Bronchial epithelial cell (primary cell): ENCODE results near the gene WSCD1. TPM values are rescaled to one million over a fixed set of nuclear protein-coding genes. Genes with fewer than 3 reads are reported as not detected.

ENCODE experiments used
- DNase-seq: peaks from one replicate; pipeline ENCODE4 v3.0.0-alpha.2; 2010; ENCODE audit warnings: low read depth
- FAIRE-seq: peaks from 2 replicates; lab custom pipeline; 2011; peaks lifted over from hg19 to GRCh38; lab: Jason Lieb, UNC
- H3K27me3 ChIP-seq: 2 replicates; pipeline ENCODE4 v1.5.1; 2011; ENCODE audit warnings: low read length; ENCODE audit not compliant: control insufficient read depth, insufficient read depth
- H3K36me3 ChIP-seq: 2 replicates; pipeline ENCODE4 v1.5.1; 2011; ENCODE audit warnings: low read length; ENCODE audit not compliant: control insufficient read depth, insufficient read depth
- H3K4me3 ChIP-seq: 2 replicates; pipeline ENCODE4 v1.5.1; 2011; ENCODE audit warnings: mild to moderate bottlenecking, low read depth, low read length, control low read depth
- total RNA-seq: library from RNA; depleted of rRNA; stranded (reverse); fragments of >200 nt; gene quantifications from 2 replicates; pipeline ENCODE4 v1.2.1, GENCODE V29; 2014
- TF ChIP-seq, protein P1 (sequence below): IDR thresholded peaks from 2 replicates; pipeline ENCODE4 v1.5.1; 2011; ENCODE audit warnings: mild to moderate bottlenecking, moderate library complexity, low read length, control low read depth, inconsistent platforms; ENCODE audit not compliant: insufficient read depth, severe bottlenecking

Gene WSCD1
- total RNA-seq, 1 donor from 2014 or later, result 0.26 TPM

GRCh38 chr17:6090253-6090652 is 20.1 kb downstream of the WSCD1 start:
- Histone ChIP-seq H3K27me3 (no peaks in the 10 kb centered on the region), H3K4me3 (no peak overlapping the region), H3K36me3 (no peaks in the 10 kb centered on the region)
- TF ChIP-seq, protein P1, sequence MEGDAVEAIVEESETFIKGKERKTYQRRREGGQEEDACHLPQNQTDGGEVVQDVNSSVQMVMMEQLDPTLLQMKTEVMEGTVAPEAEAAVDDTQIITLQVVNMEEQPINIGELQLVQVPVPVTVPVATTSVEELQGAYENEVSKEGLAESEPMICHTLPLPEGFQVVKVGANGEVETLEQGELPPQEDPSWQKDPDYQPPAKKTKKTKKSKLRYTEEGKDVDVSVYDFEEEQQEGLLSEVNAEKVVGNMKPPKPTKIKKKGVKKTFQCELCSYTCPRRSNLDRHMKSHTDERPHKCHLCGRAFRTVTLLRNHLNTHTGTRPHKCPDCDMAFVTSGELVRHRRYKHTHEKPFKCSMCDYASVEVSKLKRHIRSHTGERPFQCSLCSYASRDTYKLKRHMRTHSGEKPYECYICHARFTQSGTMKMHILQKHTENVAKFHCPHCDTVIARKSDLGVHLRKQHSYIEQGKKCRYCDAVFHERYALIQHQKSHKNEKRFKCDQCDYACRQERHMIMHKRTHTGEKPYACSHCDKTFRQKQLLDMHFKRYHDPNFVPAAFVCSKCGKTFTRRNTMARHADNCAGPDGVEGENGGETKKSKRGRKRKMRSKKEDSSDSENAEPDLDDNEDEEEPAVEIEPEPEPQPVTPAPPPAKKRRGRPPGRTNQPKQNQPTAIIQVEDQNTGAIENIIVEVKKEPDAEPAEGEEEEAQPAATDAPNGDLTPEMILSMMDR, result no peak
- FAIRE-seq (no peak), DNase-seq (no peak)

GRCh38 chr17:6092182-6092902 is 22.2 kb downstream of the WSCD1 start:
- H3K27me3 ChIP-seq, result no peaks in the 10 kb centered on the region
- DNase-seq, result no peak
- no peak for FAIRE-seq
- no peaks in the 10 kb centered on the region for H3K36me3 ChIP-seq
- H3K4me3 ChIP-seq, result no peak overlapping the region
- TF ChIP-seq, protein P1, result no peak

- no peaks in the 10 kb centered on the region for H3K27me3 ChIP-seq
- FAIRE-seq (peak; percentile 13), DNase-seq (no peak)
Measured at GRCh38 chr17:6092903-6093468, 22.8 kb downstream of the WSCD1 start.

DNA sequence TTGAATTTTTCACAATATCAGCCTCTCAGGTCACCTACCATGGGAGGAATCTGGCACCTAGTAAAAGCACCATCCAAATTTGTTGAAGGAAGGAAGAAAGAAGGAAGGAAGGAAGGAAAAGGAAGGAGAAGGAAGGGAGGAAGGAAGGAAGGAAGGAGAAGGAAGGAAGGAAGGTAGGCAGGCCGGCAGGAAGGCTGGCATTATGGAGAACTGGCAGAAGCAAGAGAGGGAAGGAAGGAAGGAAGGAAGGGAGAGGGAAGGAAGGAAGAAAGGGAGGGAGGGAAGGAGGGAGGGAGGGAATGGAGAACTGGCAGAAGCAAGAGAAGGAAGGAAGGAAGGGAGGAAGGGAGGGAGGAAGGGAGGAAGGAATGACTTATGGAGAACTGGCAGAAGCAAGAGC is 24.3 kb downstream of the WSCD1 start:
- FAIRE-seq, result no peak
- TF ChIP-seq, protein P1, result no peak
- Histone ChIP-seq H3K36me3 (no peaks in the 10 kb centered on the region), H3K4me3 (no peak overlapping the region), H3K27me3 (no peaks in the 10 kb centered on the region)
- DNase-seq, result no peak

More at GRCh38 chr17:6092903-6093468, 22.8 kb downstream of the WSCD1 start:
- H3K4me3 ChIP-seq, result no peak overlapping the region
- H3K36me3 ChIP-seq, result no peaks in the 10 kb centered on the region
- TF ChIP-seq, protein P1, result no peak

GRCh38 chr17:6094926-6095325 is 24.7 kb downstream of the WSCD1 start:
- Histone ChIP-seq H3K36me3 (no peaks in the 10 kb centered on the region), H3K4me3 (no peak overlapping the region), H3K27me3 (no peaks in the 10 kb centered on the region)
- TF ChIP-seq, protein P1, result no peak
- no peak for DNase-seq
- no peak for FAIRE-seq
